ENCODE results near the gene PTTG1IP. TPM values are rescaled to one million over a fixed set of nuclear protein-coding genes. Genes with fewer than 3 reads are reported as not detected.

Gene PTTG1IP
- total RNA-seq, 4 donors from 2014 or later: 83.1 to 132 (median 114) TPM

DNA sequence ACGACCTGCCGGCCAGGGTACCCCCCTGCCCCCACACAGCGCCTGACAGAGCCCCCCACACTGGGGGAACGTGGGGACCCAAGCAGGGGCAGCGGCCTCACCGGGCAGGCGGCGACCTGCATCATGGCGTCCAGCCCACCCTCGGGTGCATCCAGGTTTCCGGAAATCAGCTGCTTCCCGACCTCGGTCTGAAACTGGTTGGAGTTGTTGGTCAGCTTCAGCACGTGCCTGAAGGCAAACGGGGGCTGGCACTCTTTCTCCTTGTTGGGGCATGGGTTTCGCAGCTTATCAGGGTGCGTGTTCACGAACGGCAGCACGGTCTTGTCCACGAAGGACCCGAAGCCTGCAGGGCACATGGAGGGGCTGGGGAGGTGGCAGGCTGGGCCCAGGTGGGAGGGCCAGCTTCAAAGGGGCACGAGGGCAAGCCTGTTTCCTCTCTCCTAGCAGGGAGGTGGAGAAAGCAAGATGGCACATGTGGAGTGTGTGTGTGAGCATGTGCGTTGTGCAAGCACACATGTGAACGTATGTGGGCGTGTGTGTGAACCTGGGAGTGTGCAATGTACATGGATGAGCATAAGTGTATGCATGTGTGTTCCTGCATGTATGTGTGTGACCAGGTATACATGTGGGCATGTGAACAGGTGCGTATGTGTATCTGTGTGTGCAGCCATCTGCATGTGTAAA is 28.0 kb upstream of the PTTG1IP start:
- H3K27me3 ChIP-seq: peaks cover 0 to 53% (median 0%) of the 10 kb centered on the region in 4 donors
- no peaks in the 10 kb centered on the region for H3K9me3 ChIP-seq
- no peak for TF ChIP-seq POLR2A (IDR thresholded peaks at IDR 0.05)
- TF ChIP-seq, protein P1, sequence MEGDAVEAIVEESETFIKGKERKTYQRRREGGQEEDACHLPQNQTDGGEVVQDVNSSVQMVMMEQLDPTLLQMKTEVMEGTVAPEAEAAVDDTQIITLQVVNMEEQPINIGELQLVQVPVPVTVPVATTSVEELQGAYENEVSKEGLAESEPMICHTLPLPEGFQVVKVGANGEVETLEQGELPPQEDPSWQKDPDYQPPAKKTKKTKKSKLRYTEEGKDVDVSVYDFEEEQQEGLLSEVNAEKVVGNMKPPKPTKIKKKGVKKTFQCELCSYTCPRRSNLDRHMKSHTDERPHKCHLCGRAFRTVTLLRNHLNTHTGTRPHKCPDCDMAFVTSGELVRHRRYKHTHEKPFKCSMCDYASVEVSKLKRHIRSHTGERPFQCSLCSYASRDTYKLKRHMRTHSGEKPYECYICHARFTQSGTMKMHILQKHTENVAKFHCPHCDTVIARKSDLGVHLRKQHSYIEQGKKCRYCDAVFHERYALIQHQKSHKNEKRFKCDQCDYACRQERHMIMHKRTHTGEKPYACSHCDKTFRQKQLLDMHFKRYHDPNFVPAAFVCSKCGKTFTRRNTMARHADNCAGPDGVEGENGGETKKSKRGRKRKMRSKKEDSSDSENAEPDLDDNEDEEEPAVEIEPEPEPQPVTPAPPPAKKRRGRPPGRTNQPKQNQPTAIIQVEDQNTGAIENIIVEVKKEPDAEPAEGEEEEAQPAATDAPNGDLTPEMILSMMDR (IDR thresholded peaks at IDR 0.05): no peak
- 61 to 70% methylated on average over 7 to 8 of the region's 27 CpGs for WGBS, 2 donors
- H3K4me1 ChIP-seq: peaks cover 0 to 9% (median 3%) of the 10 kb centered on the region in 3 donors
- H3K27ac ChIP-seq: no peak overlapping the region
- no peak overlapping the region for H3K4me3 ChIP-seq
- intact Hi-C loops (cut with DNase I): no loop called here
- H3K36me3 ChIP-seq: peaks cover 0 to 12% (median 0%) of the 10 kb centered on the region in 3 donors
- no peak for DNase-seq

DNA sequence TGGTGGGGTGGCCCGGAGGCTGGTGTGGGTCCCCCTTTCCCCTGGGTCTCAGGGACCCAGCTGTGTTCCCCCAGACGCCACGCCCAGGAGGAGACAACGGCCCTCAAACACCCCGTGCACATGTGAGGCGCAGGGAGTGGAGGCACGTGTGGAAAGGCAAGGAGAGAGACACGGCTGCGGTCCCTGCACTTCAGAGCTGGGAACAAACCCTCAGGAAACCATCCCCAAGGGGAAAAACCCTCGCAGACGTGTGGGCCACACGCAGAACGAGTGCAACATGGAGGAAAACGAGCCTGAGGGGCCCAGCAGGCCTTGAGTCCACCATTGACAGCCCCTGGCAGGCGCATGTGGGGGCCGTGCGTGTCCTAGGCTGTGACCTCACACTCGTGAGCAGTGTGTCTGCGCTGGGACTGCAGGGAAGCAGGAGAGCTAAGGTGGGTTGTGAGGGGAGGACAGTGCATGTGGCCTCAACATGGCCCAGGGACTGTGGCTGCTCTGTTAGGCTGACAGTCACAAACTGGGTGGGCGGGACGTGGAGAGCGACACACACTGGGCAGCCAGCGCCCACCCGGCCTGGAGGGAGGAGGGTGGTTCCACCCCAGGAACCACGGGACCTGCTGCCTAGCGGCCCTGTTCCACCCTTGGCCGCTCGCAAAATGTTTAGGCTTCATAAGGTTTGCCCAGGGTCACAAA is 27.2 kb upstream of the PTTG1IP start:
- Histone ChIP-seq H3K9me3 (no peaks in the 10 kb centered on the region), H3K4me1 (peaks cover 0 to 9% (median 3%) of the 10 kb centered on the region in 3 donors), H3K4me3 (no peak overlapping the region), H3K36me3 (peaks cover 0 to 12% (median 0%) of the 10 kb centered on the region in 3 donors), H3K27me3 (peaks cover 0 to 50% (median 0%) of the 10 kb centered on the region in 4 donors), H3K27ac (no peak overlapping the region)
- TF ChIP-seq, protein P1 (IDR thresholded peaks at IDR 0.05): no peak
- no peak for TF ChIP-seq POLR2A (IDR thresholded peaks at IDR 0.05)
- WGBS, 2 donors: 81 to 85% methylated on average over 9 to 18 of the region's 28 CpGs
- intact Hi-C loops (cut with DNase I): no loop called here
- no peak for DNase-seq

DNA sequence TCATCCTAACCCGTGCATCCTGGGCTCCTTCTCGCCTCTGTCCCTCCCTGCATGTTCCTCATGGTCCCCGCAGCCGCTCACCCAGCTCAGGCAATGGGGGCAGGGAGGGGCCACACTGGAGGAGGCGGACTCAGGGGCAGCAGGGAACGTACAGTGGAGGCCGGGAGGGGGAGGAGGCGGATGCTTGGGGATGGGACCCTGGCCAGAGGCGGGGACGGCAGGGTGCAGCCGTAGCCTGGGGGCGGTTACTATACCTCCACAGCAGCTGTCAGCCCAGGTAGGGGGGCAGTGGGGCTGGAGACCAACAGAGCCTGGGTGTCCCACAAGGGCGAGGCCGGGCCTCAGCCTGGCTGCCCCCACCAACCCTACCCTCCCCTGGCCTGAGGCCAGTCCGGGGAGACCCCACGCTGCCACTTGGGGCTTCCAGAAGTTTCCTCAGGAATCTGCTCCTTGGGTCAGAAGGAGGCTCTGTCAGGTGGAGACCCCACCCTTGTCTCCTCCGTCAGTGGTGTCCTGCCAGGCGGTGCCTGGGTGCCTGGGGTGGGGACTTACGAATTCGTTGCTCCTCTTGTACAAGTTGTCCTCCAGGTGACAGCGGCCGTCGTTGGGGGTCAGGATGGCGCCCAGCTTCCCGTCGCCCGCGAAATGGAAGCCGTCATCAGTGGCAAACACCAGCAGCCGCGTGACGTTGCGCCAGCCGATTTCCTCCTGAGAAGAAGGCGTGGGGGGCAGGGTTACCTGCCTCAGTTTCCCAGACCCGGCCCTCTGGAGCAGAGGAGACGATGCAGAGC is 26.5 kb upstream of the PTTG1IP start:
- intact Hi-C loops (cut with DNase I): loop anchor here (10.0 kb wide), 1 partner anchor 105 kb away; no protein-coding TSS in a partner anchor
- H3K4me1 ChIP-seq: peaks cover 0 to 9% (median 3%) of the 10 kb centered on the region in 3 donors
- WGBS, 2 donors: 65 to 74% methylated on average over 4 of the region's 37 CpGs
- no peak for DNase-seq
- peaks cover 0 to 47% (median 0%) of the 10 kb centered on the region in 4 donors for H3K27me3 ChIP-seq
- no peak overlapping the region for H3K4me3 ChIP-seq
- no peaks in the 10 kb centered on the region for H3K9me3 ChIP-seq
- H3K36me3 ChIP-seq: peaks cover 0 to 12% (median 0%) of the 10 kb centered on the region in 3 donors
- H3K27ac ChIP-seq: no peak overlapping the region
- TF ChIP-seq, protein P1 (IDR thresholded peaks at IDR 0.05): no peak
- no peak for TF ChIP-seq POLR2A (IDR thresholded peaks at IDR 0.05)

DNA sequence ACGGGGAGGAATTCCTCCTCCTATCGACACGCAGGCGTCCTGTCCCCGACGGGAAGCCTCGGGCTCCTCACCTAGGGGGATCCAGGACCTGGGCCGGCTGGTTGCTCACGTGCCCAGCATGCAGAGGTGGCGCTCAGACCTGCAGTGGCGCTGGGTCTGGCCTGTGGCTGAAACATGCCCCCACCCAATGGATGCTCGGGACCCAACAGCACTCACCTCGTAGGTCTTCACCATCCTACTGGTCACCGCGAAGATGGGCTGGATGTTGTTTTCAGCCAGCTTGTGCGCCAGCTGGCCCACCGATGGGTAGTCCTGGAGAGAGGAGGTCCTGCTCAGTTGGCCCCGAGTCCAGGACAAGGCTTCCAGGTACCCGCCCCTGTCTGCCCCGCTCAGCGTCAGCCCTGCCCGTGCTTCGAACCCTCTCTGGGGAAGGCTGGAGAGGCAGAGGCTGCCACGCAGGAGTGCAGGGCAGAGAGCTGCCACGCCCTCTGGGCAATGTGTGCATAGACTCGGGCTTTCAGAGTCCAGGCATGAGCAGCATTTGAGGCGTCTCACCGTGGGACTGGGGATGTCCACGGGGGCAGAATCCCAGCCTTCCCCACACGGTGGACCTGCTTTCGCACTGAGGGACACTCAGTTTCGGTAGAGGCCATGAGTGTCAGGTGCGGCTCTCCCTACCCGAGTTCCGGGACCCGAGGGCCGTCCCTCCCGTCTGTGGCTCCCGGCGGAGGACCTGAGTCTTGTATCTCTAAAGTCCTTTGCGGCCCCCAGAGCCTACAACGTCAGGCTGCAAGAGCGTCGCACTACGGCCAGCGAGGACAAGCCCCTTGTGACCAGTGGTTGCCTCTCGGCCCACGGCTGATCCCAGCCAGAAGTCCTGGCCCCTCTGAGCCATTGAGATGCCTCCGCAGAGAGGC is 25.6 kb upstream of the PTTG1IP start:
- Histone ChIP-seq H3K4me3 (no peak overlapping the region), H3K9me3 (no peaks in the 10 kb centered on the region), H3K27ac (no peak overlapping the region), H3K36me3 (peaks cover 0 to 12% (median 0%) of the 10 kb centered on the region in 3 donors), H3K27me3 (peaks cover 0 to 55% (median 0%) of the 10 kb centered on the region in 4 donors), H3K4me1 (peaks cover 0 to 9% (median 3%) of the 10 kb centered on the region in 3 donors)
- intact Hi-C loops (cut with DNase I): loop anchor here (10.0 kb wide), 1 partner anchor 104 kb away; no protein-coding TSS in a partner anchor
- 78 to 90% methylated on average over 14 of the region's 49 CpGs for WGBS, 2 donors
- DNase-seq: no peak
- TF ChIP-seq, protein P1 (IDR thresholded peaks at IDR 0.05): no peak
- no peak for TF ChIP-seq POLR2A (IDR thresholded peaks at IDR 0.05)
